GF-D8 (cell line): ENCODE results near the gene CELF4.
"Not testable (repeated sequence)": the region's sequence is repeated elsewhere in the genome, so short reads cannot be mapped to it uniquely, and the experiment has no call there.

Source experiments
- DNase-seq: peaks from one replicate; lab custom pipeline; 2025; lab: John Stamatoyannopoulos, UW

Gene CELF4

GRCh38 chr18:37464257-37464656 lies 101.3 kb downstream of the CELF4 start:
- no peak for DNase-seq

DNA sequence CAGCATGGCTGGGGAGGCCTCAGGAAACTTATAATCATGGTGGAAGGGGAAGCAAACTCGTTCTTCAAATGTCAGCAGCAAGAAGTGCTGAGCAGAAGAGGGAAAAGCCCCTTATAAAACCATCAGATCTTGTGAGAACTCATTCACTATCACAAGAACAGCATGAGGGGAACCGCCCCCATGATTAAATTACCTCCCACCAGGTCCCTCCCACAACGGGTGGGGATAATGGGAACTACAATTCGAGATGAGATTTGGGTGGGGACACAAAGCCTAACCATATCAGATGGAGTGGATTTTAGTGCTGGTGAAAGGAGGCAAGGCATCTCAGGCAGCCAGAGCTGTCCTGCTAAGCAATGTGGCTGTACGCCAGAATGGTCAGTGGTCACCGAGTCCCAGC lies 104.3 kb downstream of the CELF4 start:
- not testable (repeated sequence) for DNase-seq

- DNase-seq: no peak
Observed at GRCh38 chr18:37460604-37461003, 105.0 kb downstream of the CELF4 start.

DNA sequence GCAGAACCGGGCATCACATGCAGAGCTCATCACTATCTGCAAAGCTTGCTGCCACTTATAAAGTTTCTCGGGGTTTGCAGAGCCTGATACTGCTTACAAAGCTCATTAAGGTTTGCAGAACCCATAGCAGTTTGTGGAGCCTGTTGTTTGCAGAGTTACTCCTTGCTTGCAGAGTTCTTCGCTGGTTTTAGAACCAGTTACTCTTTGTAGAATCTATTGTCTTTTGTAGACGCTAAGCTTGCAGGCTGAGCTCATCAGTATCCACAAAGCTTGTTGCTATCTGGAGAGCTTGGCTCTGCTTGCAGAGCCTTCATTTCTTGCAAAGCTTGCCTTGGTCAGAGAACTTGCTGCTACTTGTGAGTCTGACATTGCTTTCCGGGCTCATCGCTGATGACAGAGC lies 106.9 kb downstream of the CELF4 start:
- no peak for DNase-seq

DNA sequence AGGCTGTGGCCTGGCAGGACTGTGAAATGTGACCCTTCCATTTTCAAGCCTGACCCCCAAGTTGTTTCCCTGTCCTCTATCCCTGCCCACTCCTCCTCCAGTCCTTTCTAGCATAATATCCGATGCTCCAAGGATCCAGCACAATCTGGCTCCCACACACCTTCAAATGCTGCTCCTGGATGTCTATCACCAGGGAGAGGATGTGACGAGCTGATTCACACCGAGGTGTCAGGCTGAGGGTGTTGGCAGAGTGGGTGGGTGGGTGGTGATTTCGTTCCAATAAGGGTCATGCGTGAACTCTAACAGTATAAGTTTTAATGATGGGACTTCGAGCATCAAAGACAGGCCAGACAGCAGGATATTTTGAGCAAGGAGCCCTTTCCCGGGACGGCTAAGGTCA lies 107.8 kb downstream of the CELF4 start:
- DNase-seq: no peak

GRCh38 chr18:37457341-37457740 lies 108.3 kb downstream of the CELF4 start:
- DNase-seq: no peak

- DNase-seq: no peak
Observed at GRCh38 chr18:37456873-37457272, 108.7 kb downstream of the CELF4 start.

DNA sequence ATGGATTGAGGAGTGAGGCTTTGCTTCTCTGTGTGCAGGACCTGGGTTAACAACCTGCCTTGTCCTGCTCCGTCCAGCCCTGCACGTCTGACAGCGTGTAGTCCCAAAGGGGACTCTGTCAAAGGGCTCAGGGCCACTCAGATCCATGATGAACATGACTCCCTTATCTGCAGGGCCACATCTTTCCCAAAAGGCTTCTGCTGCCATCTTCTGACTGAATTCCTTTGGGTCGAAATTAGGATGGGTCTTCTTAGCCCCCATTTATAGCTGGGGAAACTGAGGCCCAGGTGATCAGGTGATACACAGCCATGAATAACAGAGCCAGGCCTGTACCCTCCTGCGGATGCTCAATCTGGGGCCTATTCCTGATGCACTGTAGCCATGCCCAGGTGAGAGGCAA lies 109.2 kb downstream of the CELF4 start:
- no peak for DNase-seq

- no peak for DNase-seq
Observed at GRCh38 chr18:37453752-37454151, 111.8 kb downstream of the CELF4 start.

GRCh38 chr18:37452682-37453385 lies 112.8 kb downstream of the CELF4 start:
- no peak for DNase-seq

DNA sequence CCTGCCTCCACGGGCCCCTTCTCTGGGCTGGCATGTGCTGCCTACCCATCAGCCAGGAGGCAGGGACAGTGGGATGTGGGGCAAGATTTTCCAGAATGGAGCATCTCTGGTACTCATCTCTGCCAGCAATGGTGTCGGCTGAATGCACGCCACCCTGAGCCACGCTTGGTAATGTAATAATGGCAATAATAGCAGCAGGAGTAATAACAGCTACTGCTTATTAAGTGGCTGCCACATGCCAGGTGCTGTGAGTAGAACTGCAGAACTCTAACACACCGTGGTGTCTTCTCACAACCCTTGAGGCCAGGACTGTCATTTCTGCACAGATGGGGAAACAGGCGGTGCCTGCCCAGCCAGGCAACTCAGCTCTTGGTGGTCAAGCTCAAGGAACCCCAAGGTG lies 113.6 kb downstream of the CELF4 start:
- DNase-seq: no peak

GRCh38 chr18:37451239-37451825 lies 114.3 kb downstream of the CELF4 start:
- no peak for DNase-seq

DNA sequence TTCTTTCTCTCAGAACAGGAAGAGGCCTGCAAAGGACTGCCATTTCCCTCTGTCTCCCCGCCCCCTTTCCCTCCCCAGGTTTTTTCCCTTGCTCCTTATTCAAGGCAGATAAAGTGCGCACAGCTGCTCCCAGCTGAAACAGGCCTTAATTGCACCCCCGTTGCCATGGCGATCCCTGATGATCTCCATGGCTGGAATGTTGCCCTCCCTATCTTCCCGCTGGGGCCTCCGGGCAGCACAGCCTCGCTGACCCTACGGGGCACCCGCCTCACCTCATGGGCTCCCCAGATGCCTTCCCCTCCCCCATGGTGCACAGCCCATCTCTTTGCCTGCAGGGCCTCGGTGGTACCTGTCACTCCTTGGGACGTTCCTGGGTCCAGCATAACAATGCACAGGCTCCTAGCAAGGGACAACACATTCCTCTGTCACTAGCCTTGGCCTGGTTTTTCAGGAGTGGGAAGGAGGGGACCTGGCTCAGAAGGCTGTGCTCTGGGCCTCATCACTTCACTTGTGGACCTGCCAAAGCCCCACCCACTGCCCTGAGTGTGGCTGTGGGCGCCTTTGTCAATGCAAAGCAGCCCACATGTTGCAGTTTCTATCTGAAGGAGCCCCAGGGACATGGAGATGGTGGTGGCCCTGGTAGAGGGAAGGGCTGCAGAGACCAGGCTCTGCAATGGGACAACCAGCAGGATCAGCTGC lies 115.0 kb downstream of the CELF4 start:
- DNase-seq: no peak

GRCh38 chr18:37449618-37450017 lies 116.0 kb downstream of the CELF4 start:
- DNase-seq: no peak

- no peak for DNase-seq
Observed at GRCh38 chr18:37448946-37449345, 116.7 kb downstream of the CELF4 start.

- no peak for DNase-seq
Observed at GRCh38 chr18:37447962-37448888, 117.4 kb downstream of the CELF4 start.

- no peak for DNase-seq
Observed at GRCh38 chr18:37445836-37446235, 119.8 kb downstream of the CELF4 start.

- DNase-seq: no peak
Observed at GRCh38 chr18:37445368-37445767, 120.2 kb downstream of the CELF4 start.

DNA sequence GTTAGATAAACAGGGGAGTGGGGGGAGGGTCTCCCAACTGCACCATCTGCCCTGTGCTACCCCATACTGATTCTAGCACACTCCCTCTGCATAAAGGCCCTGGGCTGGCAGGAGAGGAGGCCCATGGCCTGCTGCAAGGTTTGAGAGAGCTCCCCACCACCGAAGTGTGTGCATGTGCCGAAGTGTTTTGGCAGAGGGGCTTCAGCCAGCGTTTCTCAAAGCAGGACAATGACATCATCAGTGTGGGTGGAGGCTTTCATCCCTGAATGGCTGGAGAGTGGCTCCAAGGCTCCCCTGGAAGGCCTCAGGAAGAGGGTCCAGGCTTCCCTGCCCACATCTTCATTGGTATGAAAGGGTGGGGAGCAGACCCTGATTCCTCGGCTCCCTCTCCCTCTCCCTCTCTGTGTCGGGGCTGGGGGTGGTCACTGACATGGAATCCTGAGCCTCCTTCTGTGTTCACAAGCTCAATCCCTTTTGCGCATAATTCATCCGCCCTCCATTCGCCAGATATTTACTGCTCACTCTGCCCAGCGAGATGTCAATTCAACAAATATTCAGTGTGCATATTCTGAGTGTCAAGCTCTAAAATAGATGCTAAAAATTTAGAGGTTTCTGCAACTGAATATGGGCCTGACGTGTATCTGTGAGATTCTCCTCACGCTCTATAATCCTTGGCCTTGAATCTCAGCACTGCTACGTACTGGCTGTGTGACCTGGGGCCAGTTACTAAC lies 122.1 kb downstream of the CELF4 start:
- DNase-seq: no peak

DNA sequence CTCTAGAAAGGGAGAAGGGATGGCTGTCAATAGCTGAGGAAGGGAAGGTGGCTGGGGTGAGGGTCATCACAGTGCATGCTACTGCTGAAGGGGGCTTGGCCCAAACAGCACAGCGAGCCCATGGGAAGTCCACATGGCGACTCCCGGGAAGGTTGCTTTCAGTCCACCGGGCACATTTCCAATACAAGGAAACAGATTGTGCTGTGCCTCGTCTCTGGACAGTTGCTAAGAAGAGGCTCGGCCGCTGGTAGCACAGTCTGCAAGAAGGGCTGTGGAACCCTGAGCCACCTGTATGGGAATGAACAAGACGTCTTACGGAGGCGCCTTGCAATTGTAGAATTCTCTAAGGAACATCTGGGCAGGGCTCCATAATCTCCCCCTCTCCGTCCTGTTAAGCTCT lies 123.1 kb downstream of the CELF4 start:
- DNase-seq: no peak

DNA sequence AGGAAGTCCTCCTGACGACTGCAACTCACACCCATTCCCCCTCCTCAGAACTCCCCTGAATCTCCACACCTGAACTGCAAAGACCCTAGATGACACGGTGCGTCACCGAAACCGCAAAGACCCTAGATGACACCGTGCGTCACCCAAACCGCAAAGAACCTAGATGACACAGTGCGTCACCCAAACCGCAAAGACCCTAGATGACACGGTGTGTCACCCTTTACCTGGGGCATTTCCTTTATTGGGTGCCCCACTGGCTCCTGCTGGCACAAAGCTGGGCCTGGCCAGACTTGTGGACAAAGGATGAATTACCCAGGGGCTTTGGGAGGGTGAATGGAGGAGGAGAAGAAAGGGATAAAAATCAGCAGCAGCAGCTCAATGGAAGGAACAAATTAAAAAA lies 123.8 kb downstream of the CELF4 start:
- no peak for DNase-seq

DNA sequence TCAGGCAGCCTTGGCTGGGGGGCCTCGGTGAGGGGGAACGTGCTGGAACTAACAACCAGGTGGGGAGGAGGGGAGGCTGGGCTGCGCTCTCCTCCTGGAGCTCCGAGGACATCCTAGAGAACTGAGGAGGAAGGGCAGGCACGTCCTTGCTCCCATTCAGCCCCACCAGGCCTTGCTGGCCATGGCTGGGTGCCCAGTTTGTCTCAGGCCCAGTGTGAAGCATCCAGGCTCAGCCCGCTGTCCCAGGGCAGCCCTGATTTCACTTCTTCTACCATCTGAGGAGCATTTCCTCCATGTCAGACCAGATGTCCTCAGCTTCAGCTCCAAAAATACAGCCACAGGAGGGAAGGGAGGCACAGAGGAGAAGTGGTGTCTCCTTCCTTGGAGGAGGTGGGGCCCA lies 125.4 kb downstream of the CELF4 start:
- no peak for DNase-seq
